CD4-positive, alpha-beta T cell treated with Interleukin-17A for 1 hour (primary cell): ENCODE results near the gene TBL1XR1.
"Not testable (repeated sequence)": the region's sequence is repeated elsewhere in the genome, so short reads cannot be mapped to it uniquely, and the experiment has no call there.

Experiments
- DNase-seq: peaks from one replicate; pipeline ENCODE4 v3.0.0-alpha.2; 2020

Gene TBL1XR1

DNA sequence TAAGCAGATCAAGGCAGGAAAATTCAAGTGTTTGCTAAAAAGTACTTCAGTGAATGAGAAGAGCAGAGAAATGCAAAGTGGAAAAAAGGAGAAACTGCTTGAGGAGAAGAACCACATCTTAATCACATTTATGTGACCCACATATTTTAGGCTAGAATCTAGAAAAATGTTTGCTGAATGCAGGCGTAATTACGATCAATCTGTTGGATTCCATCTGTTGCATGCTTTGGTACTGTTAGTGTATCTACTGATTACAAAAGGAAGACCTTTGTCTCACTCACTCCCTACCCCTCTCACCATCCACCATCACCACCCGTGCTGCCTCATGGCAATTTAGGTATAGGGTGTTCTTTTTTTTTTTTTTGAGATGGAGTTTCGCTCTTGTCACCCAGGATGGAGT, 9.7 kb upstream of the TBL1XR1 start:
- no peak for DNase-seq

DNA sequence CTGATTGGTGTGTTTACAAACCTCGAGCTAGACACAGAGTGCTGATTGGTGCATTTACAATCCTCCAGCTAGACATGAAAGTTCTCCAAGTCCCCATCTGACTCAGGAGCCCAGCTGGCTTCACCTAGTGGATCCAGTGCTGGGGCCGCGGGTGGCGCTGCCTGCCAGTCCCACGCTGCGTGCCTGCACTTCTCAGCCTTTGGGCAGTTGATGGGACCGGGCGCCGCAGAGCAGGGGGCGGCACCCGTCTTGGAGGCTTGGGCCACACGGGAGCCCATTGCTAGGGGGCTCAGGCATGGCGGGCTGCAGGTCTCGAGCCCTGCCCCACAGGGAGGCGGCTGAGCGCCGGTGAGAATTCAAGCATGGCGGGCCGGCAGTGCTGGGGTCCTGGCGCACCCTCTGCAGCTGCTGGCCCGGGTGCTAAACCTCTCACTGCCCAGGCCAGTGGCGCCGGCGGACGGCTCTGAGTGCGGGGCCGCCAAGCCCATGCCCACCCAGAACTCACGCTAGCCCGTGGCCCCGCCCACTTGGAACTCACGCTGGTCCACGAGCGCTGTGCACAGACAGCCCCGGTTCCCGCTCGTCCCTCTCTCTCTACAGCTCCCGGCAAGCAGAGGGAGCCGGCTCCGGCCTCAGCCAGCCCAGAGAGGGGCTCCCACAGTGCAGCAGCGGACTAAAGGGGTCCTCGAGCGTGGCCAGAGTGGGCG, 6.6 kb upstream of the TBL1XR1 start:
- DNase-seq: no peak

DNA sequence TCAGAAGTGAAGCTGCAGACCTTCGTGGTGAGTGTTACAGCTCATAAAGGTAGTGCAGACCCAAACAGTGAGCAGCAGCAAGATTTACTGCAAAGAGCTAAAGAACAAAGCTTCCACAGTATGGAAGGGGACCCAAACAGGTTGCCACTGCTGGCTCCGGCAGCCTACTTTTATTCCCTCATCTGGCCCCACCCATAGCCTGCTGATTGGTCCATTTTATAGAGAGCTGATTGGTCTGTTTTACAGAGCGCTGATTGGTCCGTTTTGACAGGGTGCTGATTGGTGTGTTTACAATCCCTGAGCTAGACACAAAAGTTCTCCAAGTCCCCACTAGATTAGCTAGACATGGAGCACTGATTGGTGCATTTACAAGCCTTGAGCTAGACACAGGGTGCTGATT, 5.7 kb upstream of the TBL1XR1 start:
- not testable (repeated sequence) for DNase-seq

DNA sequence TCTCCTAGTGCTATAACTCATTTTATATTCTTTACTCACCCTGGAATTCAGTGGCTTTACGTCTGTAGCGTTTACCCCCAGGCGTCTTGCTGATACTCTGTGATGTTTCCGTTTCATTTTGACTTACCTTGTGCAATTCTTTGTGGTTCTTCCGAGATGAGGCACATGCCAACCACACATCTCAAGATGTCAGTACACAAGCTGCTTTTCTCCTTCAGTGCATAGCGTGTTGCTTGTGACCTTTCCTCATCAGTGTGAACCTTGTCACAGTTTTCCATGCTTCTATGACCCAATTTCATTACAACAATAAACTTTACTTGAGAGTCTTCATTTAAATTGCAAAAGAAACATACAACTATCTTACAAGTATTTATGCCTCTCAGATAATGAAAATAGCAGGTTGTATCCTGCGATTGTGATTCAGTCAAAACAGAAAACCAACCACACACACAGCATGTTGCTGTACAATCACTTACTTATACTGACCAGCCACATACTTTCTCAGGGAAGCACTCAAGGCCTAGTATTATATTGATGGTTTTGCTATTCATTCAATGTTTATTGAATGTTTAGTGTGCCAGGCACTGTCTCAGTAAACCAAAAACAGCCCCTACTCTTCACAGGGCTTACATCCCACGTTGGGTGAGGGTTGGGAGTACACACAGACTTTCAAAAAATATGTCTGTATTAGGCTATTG, 4.6 kb upstream of the TBL1XR1 start:
- peak; percentile 81 for DNase-seq

DNA sequence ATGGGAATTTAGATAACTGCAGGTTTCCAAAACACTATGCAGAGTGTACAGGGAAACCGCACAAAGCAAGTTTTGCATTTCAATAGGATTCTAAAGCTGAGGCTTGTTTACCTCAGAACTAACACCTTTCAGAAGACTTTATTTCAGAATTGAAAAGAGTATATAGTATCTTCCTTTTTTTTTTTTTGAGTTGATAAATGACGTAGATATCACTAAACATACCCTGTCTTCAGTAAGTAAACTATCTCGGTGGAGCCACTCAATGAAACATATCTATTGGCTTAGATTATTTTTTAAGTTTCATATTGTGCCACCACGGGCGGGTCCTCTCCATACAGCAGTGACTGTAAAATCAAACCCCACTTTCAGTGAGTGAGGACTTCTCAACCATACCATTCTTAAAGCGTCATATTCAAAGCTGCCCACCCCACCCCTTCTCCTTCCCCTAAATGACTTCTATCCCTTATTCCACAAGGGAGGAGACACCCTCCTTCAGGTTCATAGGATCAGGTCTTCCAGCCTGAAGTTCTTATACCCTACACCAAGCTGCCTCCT, 2.0 kb upstream of the TBL1XR1 start:
- DNase-seq: no peak

DNA sequence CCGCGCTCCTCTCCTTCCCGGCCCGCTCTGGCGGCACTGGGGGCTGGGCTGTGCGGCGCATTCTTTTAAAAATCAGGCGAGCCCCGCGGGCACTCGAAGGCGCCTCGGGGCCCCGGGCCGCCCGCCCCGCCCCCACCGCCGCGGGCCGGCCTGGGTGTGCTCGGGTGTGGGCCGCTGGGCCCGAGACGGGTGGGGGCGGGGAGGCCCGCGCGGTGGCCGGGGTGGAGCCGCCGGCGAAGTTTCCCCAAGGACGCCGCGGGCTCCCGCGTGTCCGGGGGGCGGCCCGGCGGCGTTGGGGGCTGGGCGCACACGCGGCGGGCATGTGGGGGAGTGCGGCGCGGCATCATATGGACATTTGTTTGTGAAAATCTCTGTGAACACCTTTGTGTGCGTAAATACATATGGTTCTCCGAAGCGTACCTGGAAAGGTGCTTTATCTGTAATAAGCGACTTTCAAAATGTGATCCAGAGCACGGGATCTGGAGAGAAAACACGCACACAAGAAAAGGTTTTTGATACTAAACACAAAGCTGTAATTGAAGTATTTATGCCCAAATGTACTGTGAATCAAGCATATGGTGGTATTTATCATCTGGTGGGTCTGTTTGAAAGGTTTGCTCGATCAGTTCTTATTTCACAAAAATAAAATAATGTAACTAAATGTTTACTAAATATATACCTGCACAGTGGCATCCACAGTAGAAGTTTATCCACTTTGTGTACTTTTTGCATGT, 612 bp upstream of the TBL1XR1 start:
- no peak for DNase-seq

DNA sequence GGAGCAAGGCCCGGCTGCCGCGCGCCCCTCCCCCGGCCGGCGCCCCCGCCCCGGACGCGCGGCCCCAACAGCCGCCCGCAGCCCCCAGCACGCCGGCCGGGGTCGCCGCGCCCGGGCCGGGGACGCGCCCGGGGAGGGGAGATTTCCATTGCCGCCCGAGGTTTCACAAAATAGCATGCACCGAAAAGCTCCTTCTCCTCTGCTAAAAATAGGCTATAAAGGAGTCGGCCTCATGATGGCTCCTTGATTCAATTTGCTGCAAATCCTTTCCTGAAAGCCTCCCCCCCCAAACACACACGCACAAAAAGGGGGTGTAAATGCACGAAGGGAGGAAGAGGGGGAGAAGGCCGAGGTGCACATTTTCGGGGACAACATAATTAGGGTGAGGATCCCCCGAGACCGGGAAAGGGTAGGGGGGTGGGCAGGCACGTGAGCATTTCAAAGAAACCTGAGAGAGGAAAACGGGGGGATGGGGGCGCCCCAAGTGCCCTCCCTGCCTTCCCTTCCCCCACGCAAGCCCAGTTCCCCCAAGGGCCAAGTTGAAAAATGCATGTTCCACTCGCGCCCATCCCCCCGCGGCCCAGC, 734 bp downstream of the TBL1XR1 start:
- peak; percentile 65 for DNase-seq

DNA sequence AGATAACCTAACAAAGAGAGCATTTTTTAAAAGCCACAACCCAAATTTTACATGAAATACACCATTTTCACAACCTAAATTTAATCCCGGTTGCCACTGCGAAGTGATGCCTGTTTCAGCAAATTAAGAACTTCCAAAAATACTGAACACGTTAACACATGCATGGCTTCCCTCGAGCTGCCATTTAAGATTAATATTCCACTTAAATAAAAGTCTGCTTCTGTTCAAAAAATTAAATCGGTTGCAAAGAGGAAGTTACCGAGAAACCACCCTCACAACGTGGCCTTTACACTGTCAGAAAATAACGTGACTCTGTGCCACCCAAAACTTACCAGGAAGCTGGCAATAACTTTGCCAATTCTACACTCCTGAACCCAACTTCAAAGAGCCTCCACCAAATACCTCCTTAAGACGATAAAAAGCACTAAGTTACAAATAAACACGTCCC, 1.2 kb downstream of the TBL1XR1 start:
- peak; percentile 64 for DNase-seq

DNA sequence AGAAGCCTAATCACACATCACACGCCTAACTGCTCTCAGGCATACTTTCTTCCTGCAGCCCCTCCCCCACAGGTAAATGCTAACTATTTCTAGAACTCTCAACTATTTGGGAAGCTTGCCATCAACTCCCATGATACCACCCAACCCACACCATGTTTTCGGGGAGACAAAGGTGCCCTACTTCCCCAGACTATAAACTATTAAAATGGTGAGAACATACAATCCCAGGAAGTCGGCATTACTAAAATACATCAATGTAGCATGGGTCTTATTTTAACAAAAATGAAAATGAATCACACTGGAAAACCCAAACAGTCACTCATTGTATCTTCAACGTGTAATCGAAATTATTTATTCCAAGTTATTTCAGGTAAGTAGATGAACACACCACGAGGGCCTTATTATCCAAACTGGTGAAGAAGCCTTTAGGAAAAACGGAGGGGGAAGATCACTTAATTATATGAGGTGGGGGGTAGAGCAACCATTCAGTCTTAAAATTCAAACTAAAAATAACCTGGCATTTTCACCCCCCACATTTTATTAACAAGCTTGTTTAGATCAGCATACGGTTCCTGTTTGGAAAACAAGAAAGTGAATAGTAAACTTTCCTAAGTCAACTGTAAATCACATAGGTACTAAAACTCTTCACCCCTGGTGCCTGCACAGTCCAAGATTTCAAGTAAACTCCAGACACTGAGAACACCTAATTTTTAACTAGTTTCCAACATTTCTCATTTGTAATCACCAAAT, 1.9 kb downstream of the TBL1XR1 start:
- peak; percentile 45 for DNase-seq

DNA sequence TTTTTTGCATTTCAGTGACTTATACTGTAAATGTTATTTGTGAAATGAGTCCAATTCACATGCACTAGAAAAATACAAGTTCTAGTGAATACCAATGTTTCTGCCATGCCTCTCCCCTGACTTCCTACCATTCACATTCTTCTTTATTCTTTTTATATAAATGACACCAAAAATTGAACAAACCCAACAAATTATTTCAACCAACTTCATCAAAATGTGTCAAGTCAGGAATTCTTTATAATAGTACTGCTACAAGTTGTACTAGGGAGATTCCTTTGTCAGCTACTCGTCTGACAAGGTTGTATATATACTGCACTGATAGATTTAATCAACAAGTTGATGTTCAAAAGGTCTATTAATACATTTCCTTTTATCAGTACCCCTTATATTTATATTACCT, 3.0 kb downstream of the TBL1XR1 start:
- DNase-seq: no peak

DNA sequence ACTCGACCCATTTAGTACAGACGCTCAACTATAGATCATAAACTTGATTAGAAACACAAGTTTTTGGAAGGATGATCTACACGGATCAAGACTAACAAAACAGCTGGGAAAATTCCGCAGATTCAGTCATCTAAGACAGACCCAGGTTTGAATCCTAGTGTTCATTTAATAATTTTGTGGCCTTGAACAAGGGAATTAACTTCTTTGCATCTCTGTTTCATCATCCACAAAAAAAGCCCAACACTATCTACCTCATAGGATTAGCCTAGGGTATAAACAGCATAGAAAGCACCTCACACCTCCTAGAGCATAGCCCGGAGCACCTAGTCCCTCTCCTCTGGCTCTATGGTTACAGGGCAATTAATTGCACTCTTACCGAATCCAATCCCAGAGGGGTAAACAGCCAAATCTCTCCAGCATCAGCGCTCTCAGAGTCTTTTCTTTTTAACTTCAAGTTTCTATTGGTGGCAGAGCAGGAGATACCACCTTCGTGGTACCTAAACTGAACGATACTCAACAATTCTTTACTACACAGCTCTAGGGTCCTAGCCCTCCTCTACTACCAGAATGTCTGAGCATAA, 3.5 kb downstream of the TBL1XR1 start:
- DNase-seq: no peak

DNA sequence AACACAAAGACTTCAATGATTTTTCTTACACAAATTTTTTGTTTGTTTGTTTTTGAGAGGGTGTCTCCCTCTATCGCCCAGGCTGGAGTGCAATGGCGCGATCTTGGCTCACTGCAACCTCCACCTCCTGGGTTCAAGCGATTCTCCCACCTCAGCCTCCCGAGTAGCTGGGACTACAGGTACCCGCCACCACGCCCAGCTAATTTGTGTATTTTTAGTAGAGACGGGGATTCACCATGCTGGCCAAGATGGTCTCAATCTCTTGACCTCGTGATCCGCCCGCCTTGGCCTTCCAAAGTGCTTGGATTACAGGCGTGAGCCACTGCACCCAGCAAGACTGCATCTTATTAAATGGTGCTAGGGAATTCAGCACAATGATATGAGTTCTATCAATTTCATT, 4.0 kb downstream of the TBL1XR1 start:
- not testable (repeated sequence) for DNase-seq

DNA sequence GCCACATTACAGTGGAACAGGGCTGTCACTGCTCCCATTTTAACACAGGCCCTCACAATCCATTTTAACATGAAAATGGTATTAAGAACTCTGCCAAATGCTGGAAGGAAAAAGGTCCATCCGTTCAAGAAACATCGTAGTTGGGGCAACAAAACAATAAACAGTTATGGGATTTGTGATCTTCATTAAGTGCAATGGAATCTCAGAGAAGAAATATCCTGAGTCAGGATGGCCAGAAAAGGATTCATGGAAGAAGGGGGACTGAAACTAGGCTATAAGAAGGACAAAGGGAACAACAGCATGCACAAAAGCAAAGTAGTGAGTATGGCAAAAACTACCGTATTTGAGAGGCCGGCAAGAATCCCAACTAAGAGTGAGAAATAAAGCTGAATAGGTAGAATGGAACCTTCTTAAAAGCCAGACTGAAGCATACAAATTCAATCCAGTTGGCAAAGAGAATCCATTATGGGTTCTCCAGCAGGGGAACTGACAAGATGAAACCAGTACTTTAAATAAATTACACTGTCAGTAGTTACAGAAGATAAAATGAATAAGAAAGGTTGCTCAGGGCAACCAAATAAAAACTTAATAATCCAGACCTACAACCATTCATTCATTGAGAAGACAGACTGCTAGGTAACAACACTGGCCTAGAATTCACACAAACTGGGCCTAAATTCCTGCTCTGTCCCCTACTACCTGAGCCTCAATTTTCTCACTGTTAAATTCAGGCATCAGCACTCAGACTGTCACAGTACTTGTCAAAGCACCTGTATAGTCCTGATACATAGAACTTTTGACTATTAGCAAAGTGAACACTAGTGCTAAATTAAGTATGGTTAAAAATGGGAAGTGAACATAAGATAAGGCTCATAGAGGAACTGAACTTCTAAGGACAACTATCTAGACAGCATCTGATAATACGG, 6.3 kb downstream of the TBL1XR1 start:
- no peak for DNase-seq

DNA sequence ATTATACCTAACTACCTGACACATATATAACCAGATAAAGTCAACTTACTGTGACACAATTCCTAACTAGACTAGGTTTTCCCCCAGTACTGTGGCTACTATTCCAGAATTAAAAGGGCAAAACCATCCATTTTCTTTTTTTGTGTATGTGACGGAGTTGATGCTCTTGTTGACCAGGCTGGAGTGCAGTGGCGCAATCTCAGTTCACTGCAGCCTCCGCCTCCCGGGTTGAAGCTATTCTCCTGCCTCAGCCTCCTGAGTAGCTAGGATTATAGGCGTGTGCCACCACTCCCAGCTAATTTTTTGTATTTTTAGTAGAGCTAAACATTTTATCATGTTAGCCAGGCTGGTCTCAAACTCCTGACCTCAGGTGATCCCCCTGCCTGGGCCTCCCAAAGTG, 7.1 kb downstream of the TBL1XR1 start:
- DNase-seq: not testable (repeated sequence)

DNA sequence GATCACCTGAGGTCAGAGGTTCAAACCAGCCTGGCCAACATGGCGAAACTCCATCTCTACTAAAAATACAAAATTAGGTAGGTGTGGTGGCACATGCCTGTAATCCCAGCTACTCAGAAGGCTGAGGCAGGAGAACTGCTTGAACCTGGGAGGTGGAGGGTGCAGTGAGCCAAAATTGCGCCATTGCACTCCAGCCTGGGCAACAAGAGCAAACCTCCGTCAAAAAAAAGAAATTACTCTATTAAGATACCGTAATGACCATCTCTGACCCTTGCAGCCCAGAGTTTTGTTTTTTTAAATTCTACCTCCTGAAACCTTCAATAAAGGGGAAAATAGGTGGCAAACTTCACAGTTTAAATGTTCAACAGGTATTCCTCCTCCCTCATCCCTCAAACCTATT, 9.0 kb downstream of the TBL1XR1 start:
- DNase-seq: not testable (repeated sequence)

DNA sequence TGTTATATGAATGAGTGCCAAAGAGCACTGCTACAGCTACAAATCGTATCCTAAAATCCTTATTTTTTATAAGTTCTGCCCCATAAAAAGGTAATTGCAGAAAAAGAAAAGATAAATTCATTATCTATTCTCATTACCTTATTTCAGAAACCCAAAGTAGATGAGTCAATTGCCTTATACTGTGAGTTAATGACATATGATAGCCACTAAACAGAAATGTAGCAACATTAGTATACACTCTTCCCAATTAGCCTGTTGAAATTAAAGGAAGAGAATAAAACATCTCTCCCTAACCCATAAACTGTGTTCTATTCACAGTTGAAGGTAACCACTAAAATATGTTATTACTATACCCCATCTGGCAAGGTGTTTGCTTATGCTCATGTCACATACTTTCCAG, 11.0 kb downstream of the TBL1XR1 start:
- DNase-seq: no peak

DNA sequence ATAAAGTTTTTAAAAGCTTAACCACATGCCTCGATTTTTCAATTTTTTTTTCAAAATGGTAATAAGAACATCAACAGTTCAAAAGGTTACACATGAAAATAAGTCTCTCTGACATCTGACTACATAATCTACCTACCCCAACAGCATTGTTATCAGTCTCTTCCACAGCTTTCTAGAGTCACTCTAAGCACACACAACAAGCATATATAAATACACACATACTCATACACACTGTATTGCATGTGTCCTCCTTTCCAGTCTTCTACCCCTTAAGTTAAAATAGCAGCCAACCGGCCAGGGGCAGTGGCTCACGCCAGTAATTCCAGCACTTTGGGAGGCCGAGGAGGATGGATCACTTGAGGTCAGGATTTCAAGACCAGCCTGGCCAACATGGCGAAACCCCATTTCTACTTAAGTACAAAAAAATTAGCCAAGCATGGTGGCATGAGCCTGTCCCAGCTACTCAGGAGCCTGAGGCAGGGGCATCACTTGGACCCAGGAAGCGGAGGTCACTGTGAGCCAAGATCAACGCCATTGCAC, 12.2 kb downstream of the TBL1XR1 start:
- no peak for DNase-seq

DNA sequence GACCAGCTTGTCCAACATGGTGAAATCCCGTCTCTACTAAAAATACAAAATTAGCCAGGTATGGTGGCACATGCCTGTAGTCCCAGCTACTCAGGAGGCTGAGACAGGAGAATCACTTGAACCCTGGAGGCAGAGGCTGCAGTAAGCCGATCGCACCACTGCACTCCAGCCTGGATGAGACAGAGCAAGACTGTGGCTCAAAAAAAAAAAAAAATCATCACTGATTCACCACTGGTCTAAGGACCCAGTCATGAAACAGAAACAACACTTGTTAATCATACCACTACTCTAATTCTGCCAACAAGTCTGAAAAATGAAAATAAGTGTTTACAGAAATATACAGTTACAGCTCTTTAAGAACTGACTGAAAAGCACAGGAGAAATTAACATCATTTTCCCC, 12.7 kb downstream of the TBL1XR1 start:
- DNase-seq: not testable (repeated sequence)

DNA sequence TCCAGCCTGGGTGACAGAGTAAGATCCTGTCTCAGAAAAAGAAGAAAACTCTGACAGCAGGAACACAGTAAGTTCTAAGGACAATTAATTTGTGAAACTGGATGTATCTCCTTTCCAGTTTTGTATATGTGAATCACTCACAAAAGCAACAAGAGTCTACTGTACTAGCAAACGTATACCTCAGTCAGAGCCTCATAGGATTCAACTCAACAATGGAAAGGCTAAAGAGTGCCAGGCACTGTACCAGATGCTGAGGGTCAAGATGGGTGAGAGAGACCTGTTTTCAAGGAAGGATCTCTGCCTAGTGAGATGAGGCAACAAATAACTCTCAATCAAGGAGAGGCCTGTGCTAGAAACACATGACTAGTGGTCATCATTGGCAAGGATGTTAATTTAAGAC, 14.9 kb downstream of the TBL1XR1 start:
- no peak for DNase-seq

DNA sequence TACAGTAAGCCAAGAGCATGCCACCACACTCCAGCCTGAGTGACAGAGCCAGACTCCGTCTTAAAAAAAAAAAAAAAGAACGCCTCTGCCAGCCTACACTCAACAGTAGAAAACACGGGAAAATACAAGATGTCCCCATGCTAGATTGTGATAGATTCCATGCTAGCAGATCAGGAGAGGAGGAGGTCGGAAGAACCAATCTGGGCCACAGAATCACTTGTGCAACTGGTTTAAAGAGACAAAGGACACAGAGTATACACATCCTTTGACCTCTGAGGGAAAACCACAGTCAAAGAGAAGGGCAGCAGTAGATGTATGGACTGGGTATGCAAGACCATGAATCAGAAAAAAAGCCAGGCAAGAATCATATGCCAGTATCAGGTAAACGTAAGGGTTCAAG, 15.9 kb downstream of the TBL1XR1 start:
- DNase-seq: no peak

DNA sequence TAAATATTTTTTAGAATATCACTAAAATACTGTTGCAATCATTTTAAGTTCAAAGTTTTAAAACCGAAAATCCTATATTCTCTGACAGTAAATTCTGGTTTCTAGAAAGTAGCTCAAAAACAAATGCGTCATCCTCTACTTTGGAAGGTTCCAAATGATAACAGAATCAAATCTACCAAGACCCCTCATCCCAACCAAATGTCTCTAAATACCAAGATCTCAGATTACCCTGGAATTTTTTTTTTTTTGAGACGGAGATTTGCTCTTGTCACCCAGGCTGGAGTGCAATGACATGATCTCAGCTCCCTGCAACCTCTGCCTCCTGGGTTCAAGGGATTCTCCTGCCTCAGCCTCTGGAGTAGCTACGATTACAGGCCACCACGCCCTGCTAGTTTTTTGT, 16.8 kb downstream of the TBL1XR1 start:
- DNase-seq: no peak
